Naive thymus-derived CD8-positive, alpha-beta T cell (primary cell): ENCODE measurements around the gene SFRP2. TPM values are rescaled to one million over a fixed set of nuclear protein-coding genes. Genes with fewer than 3 reads are reported as not detected.

Experiments
- ATAC-seq, 2 donors: fragments of 150-1000 bp; cut with Tn5 transposase in 1 of 2; sonication (Bioruptor Pico), chemical (Tn5 transposase) in 1 of 2; 1 replicate in 1 of 2; 2 replicates in 1 of 2; pipeline ENCODE4 v1.10.0; 2021; ENCODE audit warnings: mild to moderate bottlenecking in 2 of 2, moderate library complexity in 2 of 2
- POLR2A ChIA-PET: fragments of 350-600 bp; sonication (Branson Sonifier 250); formaldehyde crosslinking; loops from one replicate; lab custom pipeline; 2021; ENCODE audit warnings: antibody characterized with exemption; lab: Charles Lee
- DNase-seq, 10 donors: peaks; one replicate each; pipeline versions ENCODE4 v3.0.0 to v3.0.0-alpha.2; 2020 to 2022
- H3K27ac Mint-ChIP-seq, 10 donors: one replicate each; pipeline ENCODE4 v1.8.0; 2020 to 2022; ENCODE audit warnings: mild to moderate bottlenecking in 10 of 10, mixed read lengths in 10 of 10, moderate library complexity in 4 of 10, inconsistent platforms in 1 of 10
- H3K27me3 Mint-ChIP-seq, 5 donors: one replicate each; pipeline ENCODE4 v1.8.0; 2021 to 2022; ENCODE audit warnings: mixed read lengths in 5 of 5
- H3K36me3 Mint-ChIP-seq, 3 donors: one replicate each; pipeline ENCODE4 v1.8.0; 2020 to 2022; ENCODE audit warnings: mixed read lengths in 3 of 3, mild to moderate bottlenecking in 2 of 3, inconsistent platforms in 1 of 3
- H3K4me1 Mint-ChIP-seq, 4 donors: one replicate each; pipeline ENCODE4 v1.8.0; 2021 to 2022; ENCODE audit warnings: mixed read lengths in 4 of 4
- H3K4me3 Mint-ChIP-seq, 10 donors: one replicate each; pipeline ENCODE4 v1.8.0; 2020 to 2022; ENCODE audit warnings: mild to moderate bottlenecking in 10 of 10, mixed read lengths in 10 of 10, moderate library complexity in 6 of 10, inconsistent platforms in 1 of 10
- H3K9me3 Mint-ChIP-seq, 9 donors: one replicate each; pipeline ENCODE4 v1.8.0; 2020 to 2022; ENCODE audit warnings: mixed read lengths in 9 of 9, mild to moderate bottlenecking in 3 of 9, inconsistent platforms in 1 of 9, moderate library complexity in 1 of 9
- polyA plus RNA-seq, 3 donors: library from polyadenylated mRNA; unstranded; fragments of 300-500 nt; fragmentation: Illumina TruSeq; gene quantifications; one replicate each; pipeline ENCODE4 v1.2.3, GENCODE V29; 2021
- total RNA-seq, 8 experiments: library from RNA in 2 of 8; stranded (reverse) in 2 of 8; gene quantifications; one replicate each; pipeline ENCODE4 v1.2.3 and lab custom pipeline; 2021 to 2026

SFRP2 gene, protein sequence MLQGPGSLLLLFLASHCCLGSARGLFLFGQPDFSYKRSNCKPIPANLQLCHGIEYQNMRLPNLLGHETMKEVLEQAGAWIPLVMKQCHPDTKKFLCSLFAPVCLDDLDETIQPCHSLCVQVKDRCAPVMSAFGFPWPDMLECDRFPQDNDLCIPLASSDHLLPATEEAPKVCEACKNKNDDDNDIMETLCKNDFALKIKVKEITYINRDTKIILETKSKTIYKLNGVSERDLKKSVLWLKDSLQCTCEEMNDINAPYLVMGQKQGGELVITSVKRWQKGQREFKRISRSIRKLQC
- not detected for total RNA-seq
- not detected for polyA plus RNA-seq
- 0 reads per million in 6 experiments for total RNA-seq (lab: John Stamatoyannopoulos, UW)

DNA sequence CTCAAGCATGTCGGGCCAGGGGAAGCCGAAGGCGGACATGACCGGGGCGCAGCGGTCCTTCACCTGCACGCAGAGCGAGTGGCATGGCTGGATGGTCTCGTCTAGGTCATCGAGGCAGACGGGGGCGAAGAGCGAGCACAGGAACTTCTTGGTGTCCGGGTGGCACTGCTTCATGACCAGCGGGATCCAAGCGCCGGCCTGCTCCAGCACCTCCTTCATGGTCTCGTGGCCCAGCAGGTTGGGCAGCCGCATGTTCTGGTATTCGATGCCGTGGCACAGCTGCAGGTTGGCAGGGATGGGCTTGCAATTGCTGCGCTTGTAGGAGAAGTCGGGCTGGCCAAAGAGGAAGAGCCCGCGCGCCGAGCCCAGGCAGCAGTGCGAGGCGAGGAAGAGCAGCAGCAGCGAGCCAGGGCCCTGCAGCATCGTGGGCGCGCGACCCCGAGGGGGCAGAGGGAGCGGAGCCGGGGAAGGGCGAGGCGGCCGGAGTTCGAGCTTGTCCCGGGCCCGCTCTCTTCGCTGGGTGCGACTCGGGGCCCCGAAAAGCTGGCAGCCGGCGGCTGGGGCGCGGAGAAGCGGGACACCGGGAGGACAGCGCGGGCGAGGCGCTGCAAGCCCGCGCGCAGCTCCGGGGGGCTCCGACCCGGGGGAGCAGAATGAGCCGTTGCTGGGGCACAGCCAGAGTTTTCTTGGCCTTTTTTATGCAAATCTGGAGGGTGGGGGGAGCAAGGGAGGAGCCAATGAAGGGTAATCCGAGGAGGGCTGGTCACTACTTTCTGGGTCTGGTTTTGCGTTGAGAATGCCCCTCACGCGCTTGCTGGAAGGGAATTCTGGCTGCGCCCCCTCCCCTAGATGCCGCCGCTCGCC lies at the start of gene SFRP2:
SFRP2 (minus strand) TSS at position 671 of the 864 bp plus-strand sequence; CDS start at position 423, 248 bp downstream.
- H3K36me3 Mint-ChIP-seq = no peaks in the 10 kb centered on the region
- POLR2A ChIA-PET = no interaction called here

GRCh38 chr4:153838564-153838963 lies 49.7 kb upstream of the SFRP2 start:
- POLR2A ChIA-PET = no interaction called here
- Mint-ChIP-seq H3K36me3 (no peaks in the 10 kb centered on the region), H3K4me3 (no peak overlapping the region), H3K27ac (no peak overlapping the region), H3K4me1 (no peaks in the 10 kb centered on the region), H3K27me3 (no peaks in the 10 kb centered on the region), H3K9me3 (peaks cover 0 to 8% (median 0%) of the 10 kb centered on the region in 9 donors)
- DNase-seq (no peak), ATAC-seq (no peak)

More for the DNA sequence above, at the start of gene SFRP2:
- Mint-ChIP-seq H3K4me3 (peak within 1 kb of the TSS; percentile 45 to 91 (median 74)), H3K27me3 (peaks cover 55 to 86% (median 77%) of the 10 kb centered on the region in 5 donors), H3K4me1 (peaks cover 16 to 59% (median 47%) of the 10 kb centered on the region in 4 donors), H3K27ac (peak within 1 kb of the TSS in 2 of 10 donors; percentile 45 to 53), H3K9me3 (no peaks in the 10 kb centered on the region)
- DNase-seq (peak in 1 of 10 donors; percentile 20), ATAC-seq (peak in 1 of 2 donors; percentile 22)

DNA sequence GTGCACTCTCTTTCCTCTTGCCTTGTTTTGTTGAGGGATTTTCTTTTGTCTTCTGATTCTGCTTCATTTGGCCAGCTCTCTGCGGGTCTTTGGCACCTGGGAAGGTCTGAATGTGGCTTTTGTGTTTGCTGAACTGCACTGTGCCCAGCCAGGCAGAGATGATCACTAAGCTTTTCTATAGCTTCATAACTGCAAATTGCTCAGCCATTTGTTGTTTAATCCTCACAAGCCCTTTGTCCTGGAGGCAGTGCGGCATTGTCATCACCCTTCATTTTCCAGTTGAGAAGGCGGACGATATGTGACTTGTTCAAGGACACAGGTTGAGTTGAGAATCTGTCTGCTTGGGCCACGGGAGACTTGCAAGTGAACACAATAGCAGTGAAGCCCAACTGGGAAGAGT lies 46.0 kb upstream of the SFRP2 start:
- no peaks in the 10 kb centered on the region for H3K4me1 Mint-ChIP-seq
- H3K27ac Mint-ChIP-seq = no peak overlapping the region
- no peak for DNase-seq
- no peaks in the 10 kb centered on the region for H3K36me3 Mint-ChIP-seq
- POLR2A ChIA-PET = no interaction called here
- no peak overlapping the region for H3K4me3 Mint-ChIP-seq
- ATAC-seq = no peak
- H3K9me3 Mint-ChIP-seq = peaks cover 0 to 2% (median 0%) of the 10 kb centered on the region in 9 donors
- peaks cover 4 to 14% (median 6%) of the 10 kb centered on the region in 5 donors for H3K27me3 Mint-ChIP-seq

DNA sequence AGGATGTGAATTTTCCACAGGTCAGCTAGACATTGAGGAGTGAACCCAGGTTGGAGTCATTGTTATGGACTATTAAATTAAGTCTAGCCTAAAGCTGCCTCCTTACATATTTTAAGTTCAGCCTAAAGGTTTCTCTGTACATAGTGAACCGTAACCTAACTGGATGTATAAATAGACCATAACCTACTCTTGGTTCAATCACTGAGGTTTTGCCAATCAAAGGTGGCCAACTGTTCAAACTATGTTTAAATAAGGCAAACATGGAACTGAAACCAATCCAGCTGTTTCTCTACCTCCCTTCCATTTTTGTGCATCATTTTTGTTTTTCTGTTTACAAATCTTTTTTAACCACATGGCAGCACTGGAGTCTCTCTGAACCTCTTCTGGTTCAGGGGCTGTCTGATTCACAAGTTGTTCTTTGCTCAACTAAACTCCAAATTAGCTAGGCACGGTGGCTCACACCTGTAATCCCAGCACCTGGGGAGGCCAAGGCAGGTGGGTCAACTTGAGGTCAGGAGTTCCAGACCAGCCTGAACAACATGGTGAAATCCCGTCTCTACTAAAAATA lies 43.9 kb upstream of the SFRP2 start:
- no peak overlapping the region for H3K27ac Mint-ChIP-seq
- peaks cover 9 to 26% (median 13%) of the 10 kb centered on the region in 5 donors for H3K27me3 Mint-ChIP-seq
- peaks cover 0 to 1% (median 0%) of the 10 kb centered on the region in 3 donors for H3K36me3 Mint-ChIP-seq
- peaks cover 0 to 4% (median 0%) of the 10 kb centered on the region in 9 donors for H3K9me3 Mint-ChIP-seq
- no peaks in the 10 kb centered on the region for H3K4me1 Mint-ChIP-seq
- no peak for ATAC-seq
- POLR2A ChIA-PET = no interaction called here
- DNase-seq = no peak
- H3K4me3 Mint-ChIP-seq = no peak overlapping the region

DNA sequence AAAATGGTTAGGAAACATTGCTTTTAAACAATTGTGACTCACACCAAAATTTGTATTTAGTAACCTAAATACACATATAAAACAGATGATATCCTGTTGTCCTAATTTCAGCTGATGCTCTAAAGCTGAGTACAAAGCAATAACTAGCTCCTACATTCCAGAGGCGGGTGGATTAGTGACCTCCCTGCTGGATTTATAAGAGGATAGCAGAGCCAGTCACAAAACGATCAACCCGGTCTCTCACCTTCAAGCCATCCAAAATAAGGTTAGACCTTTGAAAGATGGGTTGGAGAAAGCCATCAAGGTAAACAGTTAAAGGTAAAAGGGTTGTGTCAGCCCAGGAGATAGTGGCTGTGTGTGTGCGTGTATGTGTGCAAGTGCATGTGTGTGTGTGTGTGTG lies 43.2 kb upstream of the SFRP2 start:
- ATAC-seq = no peak
- H3K27me3 Mint-ChIP-seq = peaks cover 9 to 26% (median 15%) of the 10 kb centered on the region in 5 donors
- H3K4me1 Mint-ChIP-seq = no peaks in the 10 kb centered on the region
- no peak for DNase-seq
- POLR2A ChIA-PET = no interaction called here
- peaks cover 0 to 4% (median 0%) of the 10 kb centered on the region in 9 donors for H3K9me3 Mint-ChIP-seq
- H3K36me3 Mint-ChIP-seq = peaks cover 0 to 1% (median 0%) of the 10 kb centered on the region in 3 donors
- H3K4me3 Mint-ChIP-seq = no peak overlapping the region
- no peak overlapping the region for H3K27ac Mint-ChIP-seq

DNA sequence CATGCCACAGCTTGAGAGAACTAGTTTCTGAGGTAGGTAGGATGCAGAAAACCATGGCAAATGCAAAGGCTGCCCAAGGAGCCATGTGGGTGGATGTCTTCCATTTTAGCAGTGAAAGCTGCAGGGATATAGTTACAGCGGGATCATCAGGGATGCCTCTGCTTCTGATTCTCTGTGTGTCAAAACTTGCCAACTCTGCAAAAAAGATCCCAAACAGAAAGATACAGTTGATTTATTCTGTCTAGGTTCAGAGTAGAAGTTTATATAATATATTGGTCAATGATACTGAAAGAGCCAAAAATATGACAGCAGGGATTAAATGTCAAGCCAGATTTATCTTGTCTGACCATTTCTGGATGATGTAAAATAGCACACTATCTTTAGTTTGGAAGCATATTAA lies 42.4 kb upstream of the SFRP2 start:
- POLR2A ChIA-PET = no interaction called here
- no peak for DNase-seq
- H3K27ac Mint-ChIP-seq = no peak overlapping the region
- H3K9me3 Mint-ChIP-seq = peaks cover 0 to 4% (median 0%) of the 10 kb centered on the region in 9 donors
- ATAC-seq = no peak
- H3K36me3 Mint-ChIP-seq = peaks cover 0 to 1% (median 0%) of the 10 kb centered on the region in 3 donors
- no peaks in the 10 kb centered on the region for H3K4me1 Mint-ChIP-seq
- H3K4me3 Mint-ChIP-seq = no peak overlapping the region
- peaks cover 12 to 26% (median 15%) of the 10 kb centered on the region in 5 donors for H3K27me3 Mint-ChIP-seq

GRCh38 chr4:153825691-153826090 lies 36.8 kb upstream of the SFRP2 start:
- Mint-ChIP-seq H3K27me3 (peaks cover 10 to 30% (median 17%) of the 10 kb centered on the region in 5 donors), H3K36me3 (peaks cover 0 to 4% (median 3%) of the 10 kb centered on the region in 3 donors), H3K27ac (no peak overlapping the region), H3K9me3 (peaks cover 0 to 7% (median under 1%) of the 10 kb centered on the region in 9 donors), H3K4me1 (no peaks in the 10 kb centered on the region), H3K4me3 (no peak overlapping the region)
- no peak for ATAC-seq
- no peak for DNase-seq
- POLR2A ChIA-PET = no interaction called here

DNA sequence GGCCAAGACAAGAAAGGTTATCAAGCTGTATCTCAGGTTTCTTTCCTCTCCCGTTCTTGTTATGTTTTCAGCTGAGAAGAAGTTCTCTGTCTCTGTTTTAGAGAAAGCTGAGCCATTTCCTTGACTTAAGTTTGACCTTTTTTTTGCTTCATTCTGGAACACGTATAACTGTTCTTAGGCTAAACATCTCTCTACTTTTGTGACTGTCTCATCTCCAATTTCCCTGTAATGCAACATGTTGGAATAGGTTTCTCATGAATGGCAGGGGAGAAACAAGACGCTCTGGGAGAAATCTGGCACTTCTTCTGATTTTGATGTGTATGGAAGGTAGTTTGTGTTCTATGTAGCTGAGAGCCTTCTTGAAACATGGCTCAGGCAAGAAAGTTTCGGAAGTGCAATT lies 36.2 kb upstream of the SFRP2 start:
- POLR2A ChIA-PET = no interaction called here

DNA sequence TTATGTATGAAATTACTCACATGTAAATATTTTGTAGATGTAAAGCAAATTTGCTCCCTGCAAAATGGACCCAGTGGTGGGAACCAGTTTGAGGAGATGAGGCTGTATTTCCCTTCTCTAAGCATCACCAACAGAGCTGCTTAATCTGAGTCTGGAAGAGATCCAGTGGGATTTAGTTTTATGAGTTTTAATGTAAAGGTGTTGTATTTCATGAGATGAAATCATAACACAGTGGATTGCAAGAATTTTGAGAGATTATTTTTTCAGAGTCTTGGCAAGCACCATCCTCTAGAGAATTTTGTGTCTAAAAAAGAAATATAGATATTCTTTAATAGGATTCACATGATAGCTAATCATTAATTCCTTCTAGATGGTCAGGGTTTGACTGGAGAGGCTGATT lies 35.6 kb upstream of the SFRP2 start:
- no peak for ATAC-seq
- peaks cover 0 to 9% (median 4%) of the 10 kb centered on the region in 3 donors for H3K36me3 Mint-ChIP-seq
- no peak overlapping the region for H3K27ac Mint-ChIP-seq
- peaks cover 0 to 12% (median 10%) of the 10 kb centered on the region in 9 donors for H3K9me3 Mint-ChIP-seq
- DNase-seq = no peak
- POLR2A ChIA-PET = no interaction called here
- no peaks in the 10 kb centered on the region for H3K4me1 Mint-ChIP-seq
- H3K4me3 Mint-ChIP-seq = no peak overlapping the region
- peaks cover 6 to 19% (median 11%) of the 10 kb centered on the region in 5 donors for H3K27me3 Mint-ChIP-seq

More for the DNA sequence above, 36.2 kb upstream of the SFRP2 start:
- Mint-ChIP-seq H3K27ac (no peak overlapping the region), H3K4me1 (no peaks in the 10 kb centered on the region), H3K9me3 (peaks cover 0 to 7% (median 5%) of the 10 kb centered on the region in 9 donors), H3K27me3 (peaks cover 7 to 25% (median 13%) of the 10 kb centered on the region in 5 donors), H3K4me3 (no peak overlapping the region), H3K36me3 (peaks cover 0 to 7% (median 4%) of the 10 kb centered on the region in 3 donors)
- ATAC-seq (no peak), DNase-seq (no peak)

DNA sequence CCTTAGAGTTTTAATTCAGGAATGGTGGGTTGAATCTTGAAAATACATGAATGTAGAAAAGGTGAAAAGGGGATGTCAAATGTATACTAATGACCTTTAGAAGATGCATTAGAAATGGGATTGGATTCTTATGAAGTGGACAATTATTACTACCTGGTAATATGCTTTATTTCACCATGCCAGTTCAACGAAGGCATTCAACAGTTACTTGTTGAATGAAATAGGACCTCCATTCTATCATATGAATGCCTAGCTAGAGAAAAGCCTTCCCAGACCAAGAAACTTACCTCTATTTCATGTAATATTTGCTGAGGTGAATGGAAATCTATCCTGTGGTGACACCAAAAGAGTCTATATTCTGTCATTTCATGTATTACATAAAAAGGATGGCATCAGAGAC lies 34.6 kb upstream of the SFRP2 start:
- POLR2A ChIA-PET = no interaction called here
- Mint-ChIP-seq H3K4me3 (no peak overlapping the region), H3K27me3 (peaks cover 0 to 10% (median 7%) of the 10 kb centered on the region in 5 donors), H3K36me3 (peaks cover 0 to 16% (median 6%) of the 10 kb centered on the region in 3 donors), H3K9me3 (peaks cover 0 to 17% (median 7%) of the 10 kb centered on the region in 9 donors), H3K27ac (no peak overlapping the region), H3K4me1 (no peaks in the 10 kb centered on the region)
- DNase-seq = no peak
- no peak for ATAC-seq

DNA sequence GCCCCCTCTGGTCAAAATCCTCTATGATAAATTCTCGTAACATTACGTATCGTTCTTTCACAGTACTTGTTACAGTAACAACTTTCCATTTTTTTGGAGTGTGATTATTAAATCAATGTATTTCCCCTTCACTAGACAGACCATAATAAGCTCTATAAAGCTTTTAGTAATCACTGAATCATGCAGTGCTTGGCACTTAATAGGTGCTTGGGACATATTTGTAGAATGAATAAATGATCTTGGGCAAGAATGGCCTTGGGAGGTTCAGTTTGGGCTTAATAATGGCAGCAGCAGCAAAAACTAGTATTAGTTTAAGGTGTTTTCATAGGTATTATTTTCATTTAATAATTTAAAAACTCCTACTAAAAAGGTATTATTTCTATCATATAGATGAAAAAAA lies 33.4 kb upstream of the SFRP2 start:
- peaks cover 0 to 17% (median 7%) of the 10 kb centered on the region in 9 donors for H3K9me3 Mint-ChIP-seq
- H3K27me3 Mint-ChIP-seq = peaks cover 0 to 22% (median 11%) of the 10 kb centered on the region in 5 donors
- H3K4me1 Mint-ChIP-seq = no peaks in the 10 kb centered on the region
- H3K36me3 Mint-ChIP-seq = peaks cover 0 to 16% (median 7%) of the 10 kb centered on the region in 3 donors
- no peak for ATAC-seq
- POLR2A ChIA-PET = no interaction called here
- no peak overlapping the region for H3K4me3 Mint-ChIP-seq
- H3K27ac Mint-ChIP-seq = no peak overlapping the region
- no peak for DNase-seq

GRCh38 chr4:153817466-153817865 lies 28.6 kb upstream of the SFRP2 start:
- DNase-seq (no peak), ATAC-seq (no peak)
- H3K27ac Mint-ChIP-seq = no peak overlapping the region
- POLR2A ChIA-PET = no interaction called here
- H3K36me3 Mint-ChIP-seq = peaks cover 0 to 19% (median 7%) of the 10 kb centered on the region in 3 donors
- peaks cover 0 to 17% (median 5%) of the 10 kb centered on the region in 9 donors for H3K9me3 Mint-ChIP-seq
- H3K4me3 Mint-ChIP-seq = no peak overlapping the region
- no peaks in the 10 kb centered on the region for H3K4me1 Mint-ChIP-seq
- peaks cover 0 to 19% (median 4%) of the 10 kb centered on the region in 5 donors for H3K27me3 Mint-ChIP-seq
